BLaER1 treated with 17β-estradiol and CSF1 and Interleukin-3, amounts not matched to agents 10 nM and 100 nM (cell line): ENCODE measurements around the gene AKAP8L.

Experiments used
- H3K27ac ChIP-seq, 11 experiments: shearing (Covaris generic); formaldehyde crosslinking; 2 replicates each; pipeline ENCODE4 v1.8.1; 2022
- H3K27me3 ChIP-seq, 11 experiments: shearing (Covaris generic); formaldehyde crosslinking; 2 replicates each; pipeline ENCODE4 v1.8.1; 2022
- H3K36me3 ChIP-seq, 11 experiments: shearing (Covaris generic); formaldehyde crosslinking; 2 replicates each; pipeline ENCODE4 v1.8.1; 2022
- H3K4me1 ChIP-seq, 10 experiments: shearing (Covaris generic); formaldehyde crosslinking; 2 replicates each; pipeline ENCODE4 v1.8.1; 2022
- H3K4me2 ChIP-seq, 11 experiments: shearing (Covaris generic); formaldehyde crosslinking; 2 replicates each; pipeline ENCODE4 v1.8.1; 2022
- H3K4me3 ChIP-seq, 10 experiments: shearing (Covaris generic); formaldehyde crosslinking; 2 replicates each; pipeline ENCODE4 v1.8.1; 2022
- H3K9ac ChIP-seq, 11 experiments: shearing (Covaris generic); formaldehyde crosslinking; 2 replicates each; pipeline ENCODE4 v1.8.1; 2022
- H3K9me3 ChIP-seq, 11 experiments: shearing (Covaris generic); formaldehyde crosslinking; replicated peaks in 1 of 11; 2 replicates each; pipeline ENCODE4 v1.8.1; 2022
- H4K20me1 ChIP-seq, 11 experiments: shearing (Covaris generic); formaldehyde crosslinking; 2 replicates each; pipeline ENCODE4 v1.8.1; 2022
- Cebpa-rat ChIP-seq, 11 experiments: shearing (Covaris generic); IDR thresholded peaks; 2 replicates each; pipeline ENCODE4 v1.8.1; 2022

The AKAP8L gene

GRCh38 chr19:15445807-15446376 is 27.1 kb upstream of the AKAP8L start:
- Histone ChIP-seq H3K4me1 (peaks cover 0 to 74% (median 48%) of the 10 kb centered on the region in 10 experiments; a peak in 17 of 20 replicates), H3K9ac (0 out of 22 replicates have a peak overlapping the region, but pooled peaks of 1 of the 11 experiments have one; percentile 1), H4K20me1 (peaks cover 0 to 20% (median 0%) of the 10 kb centered on the region in 11 experiments; a peak in 7 of 22 replicates), H3K4me3 (no peak overlapping the region), H3K9me3 (no peaks in the 10 kb centered on the region), H3K27ac (peak overlapping the region in 1 of 11 experiments; percentile 14; a peak in 1 of 22 replicates), H3K36me3 (peaks cover 0 to 18% (median 0%) of the 10 kb centered on the region in 11 experiments; a peak in 2 of 22 replicates), H3K4me2 (peak overlapping the region in 8 of 11 experiments; percentile 20 to 99 (median 50); a peak in 15 of 22 replicates), H3K27me3 (no peaks in the 10 kb centered on the region)
- TF ChIP-seq Cebpa-rat (IDR thresholded peaks at IDR 0.05), result no peak

DNA sequence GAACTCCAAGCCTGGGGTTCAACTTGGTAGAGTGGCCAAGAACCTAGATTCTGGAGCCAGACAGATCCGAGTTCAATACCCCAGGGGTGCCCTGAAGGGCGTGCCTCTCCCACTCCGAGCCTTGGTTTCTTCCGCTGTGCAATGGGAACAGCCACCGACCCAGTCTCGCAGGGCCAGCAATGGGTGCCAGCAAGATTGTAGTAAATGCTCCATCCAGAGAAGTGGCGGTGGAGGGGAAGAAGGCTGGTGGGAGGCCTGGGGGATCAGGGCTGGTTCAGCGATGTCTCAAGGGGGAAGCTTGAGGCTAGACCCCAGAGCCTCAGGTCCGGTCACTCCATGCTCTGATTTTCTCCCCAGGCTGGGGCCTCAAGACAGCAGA is 26.4 kb upstream of the AKAP8L start:
- H3K4me1 ChIP-seq, result peaks cover 0 to 76% (median 54%) of the 10 kb centered on the region in 10 experiments; a peak in 17 of 20 replicates
- H3K27ac ChIP-seq, result 0 out of 22 replicates have a peak overlapping the region, but pooled peaks of 1 of the 11 experiments have one; percentile 13
- no peak overlapping the region for H3K9ac ChIP-seq
- H3K27me3 ChIP-seq, result no peaks in the 10 kb centered on the region
- no peak for TF ChIP-seq Cebpa-rat (IDR thresholded peaks at IDR 0.05)
- peaks cover 0 to 20% (median 0%) of the 10 kb centered on the region in 11 experiments; a peak in 4 of 22 replicates for H4K20me1 ChIP-seq
- no peak overlapping the region for H3K4me3 ChIP-seq
- H3K36me3 ChIP-seq, result peaks cover 0 to 18% (median 0%) of the 10 kb centered on the region in 11 experiments; a peak in 2 of 22 replicates
- H3K4me2 ChIP-seq, result peak overlapping the region in 5 of 11 experiments; percentile 44 to 99 (median 59); a peak in 7 of 22 replicates
- no peaks in the 10 kb centered on the region for H3K9me3 ChIP-seq

DNA sequence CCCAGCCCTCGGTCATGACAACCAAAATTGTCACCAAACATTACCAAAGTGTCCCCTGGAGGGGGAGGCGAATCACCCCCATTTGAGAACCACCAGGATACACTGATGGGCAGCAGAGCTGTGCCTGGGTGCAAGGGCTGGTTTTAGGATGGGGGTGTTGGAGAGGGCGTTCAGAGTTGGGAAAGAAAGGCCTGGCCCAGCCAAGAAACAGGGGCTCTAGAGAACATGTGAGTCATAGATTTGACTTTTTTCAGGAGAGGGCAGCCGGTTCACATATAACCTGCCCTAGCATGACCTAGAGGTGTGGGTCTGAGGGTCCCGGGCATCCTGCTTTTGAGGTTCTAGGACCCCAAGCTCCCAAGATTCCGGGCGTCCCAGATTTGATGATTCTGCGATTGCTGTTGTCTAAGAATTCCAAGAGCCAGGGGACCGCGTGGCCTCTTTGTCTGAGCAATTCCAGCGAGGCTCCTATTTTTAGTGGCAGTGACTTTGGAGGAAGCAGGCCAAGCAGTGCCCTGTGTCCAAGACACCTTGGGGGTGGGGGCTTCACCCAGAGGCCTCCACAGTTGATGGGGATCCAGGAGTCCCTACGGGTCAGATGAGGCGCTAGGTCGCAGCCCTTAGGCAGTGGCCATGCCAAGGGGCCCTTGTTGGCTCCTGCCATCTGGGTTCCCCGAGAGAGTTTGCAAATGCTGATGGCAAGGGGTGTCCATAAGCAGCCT is 25.9 kb upstream of the AKAP8L start:
- H3K4me2 ChIP-seq, result peak overlapping the region in 3 of 11 experiments; percentile 44 to 70 (median 54); a peak in 3 of 22 replicates
- H3K4me3 ChIP-seq, result no peak overlapping the region
- no peak for TF ChIP-seq Cebpa-rat (IDR thresholded peaks at IDR 0.05)
- H3K27ac ChIP-seq, result no peak overlapping the region
- peaks cover 3 to 79% (median 58%) of the 10 kb centered on the region in 10 experiments for H3K4me1 ChIP-seq
- H3K27me3 ChIP-seq, result no peaks in the 10 kb centered on the region
- H4K20me1 ChIP-seq, result peaks cover 0 to 22% (median 0%) of the 10 kb centered on the region in 11 experiments; a peak in 4 of 22 replicates
- no peaks in the 10 kb centered on the region for H3K9me3 ChIP-seq
- peaks cover 0 to 18% (median 0%) of the 10 kb centered on the region in 11 experiments; a peak in 3 of 22 replicates for H3K36me3 ChIP-seq
- H3K9ac ChIP-seq, result no peak overlapping the region

- Histone ChIP-seq H3K9ac (no peak overlapping the region), H3K9me3 (no peaks in the 10 kb centered on the region), H3K27me3 (no peaks in the 10 kb centered on the region), H3K36me3 (peaks cover 0 to 18% (median 0%) of the 10 kb centered on the region in 11 experiments; a peak in 3 of 22 replicates), H3K27ac (no peak overlapping the region), H3K4me1 (peaks cover 7 to 82% (median 61%) of the 10 kb centered on the region in 10 experiments), H3K4me3 (no peak overlapping the region), H3K4me2 (no peak overlapping the region), H4K20me1 (peaks cover 0 to 22% (median 0%) of the 10 kb centered on the region in 11 experiments; a peak in 4 of 22 replicates)
- TF ChIP-seq Cebpa-rat (IDR thresholded peaks at IDR 0.05), result no peak
Observed at GRCh38 chr19:15443838-15444237, 25.1 kb upstream of the AKAP8L start.

DNA sequence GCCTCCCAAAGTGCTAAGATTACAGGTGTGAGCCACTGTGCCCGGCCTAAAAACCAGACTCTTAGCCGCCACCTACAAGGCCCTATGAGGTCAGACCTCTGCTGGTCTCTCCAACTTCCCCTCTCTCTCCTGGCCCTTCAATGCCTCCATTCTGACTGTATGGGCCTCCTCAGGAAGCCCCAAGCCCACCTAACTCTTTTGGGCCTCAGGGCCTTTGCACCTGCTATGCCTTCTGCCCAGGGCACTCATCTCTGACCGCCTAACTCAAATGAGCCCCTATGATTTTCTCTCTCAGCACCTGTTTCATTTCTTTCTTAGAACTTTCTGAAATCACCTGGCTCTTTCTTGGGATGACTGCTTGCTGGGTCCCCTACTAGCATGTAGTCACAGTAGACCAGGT is 24.5 kb upstream of the AKAP8L start:
- Histone ChIP-seq H3K9me3 (no peaks in the 10 kb centered on the region), H3K4me3 (no peak overlapping the region), H3K27me3 (no peaks in the 10 kb centered on the region), H3K9ac (no peak overlapping the region), H3K4me2 (no peak overlapping the region), H3K4me1 (peaks cover 7 to 82% (median 61%) of the 10 kb centered on the region in 10 experiments), H3K36me3 (peaks cover 0 to 18% (median 0%) of the 10 kb centered on the region in 11 experiments; a peak in 4 of 22 replicates), H4K20me1 (peaks cover 0 to 22% (median 0%) of the 10 kb centered on the region in 11 experiments; a peak in 4 of 22 replicates), H3K27ac (no peak overlapping the region)
- no peak for TF ChIP-seq Cebpa-rat (IDR thresholded peaks at IDR 0.05)

GRCh38 chr19:15442142-15442920 is 23.5 kb upstream of the AKAP8L start:
- Histone ChIP-seq H4K20me1 (peaks cover 0 to 15% (median 0%) of the 10 kb centered on the region in 11 experiments; a peak in 4 of 22 replicates), H3K9ac (no peak overlapping the region), H3K27me3 (no peaks in the 10 kb centered on the region), H3K36me3 (peaks cover 0 to 17% (median 0%) of the 10 kb centered on the region in 11 experiments; a peak in 4 of 22 replicates), H3K4me3 (no peak overlapping the region), H3K4me1 (peaks cover 7 to 80% (median 61%) of the 10 kb centered on the region in 10 experiments), H3K27ac (no peak overlapping the region; a peak in 1 of 22 replicates), H3K4me2 (peak overlapping the region in 1 of 11 experiments; percentile 7; a peak in 1 of 22 replicates), H3K9me3 (no peaks in the 10 kb centered on the region)
- no peak for TF ChIP-seq Cebpa-rat (IDR thresholded peaks at IDR 0.05)

DNA sequence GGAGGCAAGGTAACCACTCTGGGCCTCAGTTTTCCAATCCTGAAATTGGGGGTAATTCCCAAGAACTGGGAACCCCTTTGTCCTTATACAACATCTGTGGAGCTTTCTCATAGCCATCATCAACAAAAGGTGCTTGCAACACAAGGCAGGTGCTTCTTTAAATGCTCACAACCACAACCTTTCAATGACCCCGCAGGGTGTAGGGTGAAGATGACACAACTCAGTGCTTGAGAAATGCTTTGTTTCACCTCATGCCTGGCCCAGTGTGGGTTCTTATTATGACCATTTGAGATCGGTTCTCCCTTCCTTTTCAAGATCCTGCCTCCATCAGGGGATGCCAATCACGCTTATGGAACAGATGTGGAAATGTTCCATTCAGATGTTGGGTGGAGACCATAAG is 22.5 kb upstream of the AKAP8L start:
- Histone ChIP-seq H3K27ac (no peak overlapping the region), H3K27me3 (no peaks in the 10 kb centered on the region), H3K4me2 (peak overlapping the region in 4 of 11 experiments; percentile 74 to 93 (median 82); a peak in 9 of 22 replicates), H3K4me3 (no peak overlapping the region), H3K9me3 (no peaks in the 10 kb centered on the region), H3K9ac (0 out of 22 replicates have a peak overlapping the region, but pooled peaks of 1 of the 11 experiments have one; percentile 62), H4K20me1 (peaks cover 0 to 10% (median 0%) of the 10 kb centered on the region in 11 experiments; a peak in 4 of 22 replicates), H3K36me3 (peaks cover 0 to 10% (median 0%) of the 10 kb centered on the region in 11 experiments; a peak in 2 of 22 replicates), H3K4me1 (peaks cover 7 to 76% (median 58%) of the 10 kb centered on the region in 10 experiments)
- TF ChIP-seq Cebpa-rat (IDR thresholded peaks at IDR 0.05), result no peak
